ENCODE measurements around the gene TDRD12.

DNA sequence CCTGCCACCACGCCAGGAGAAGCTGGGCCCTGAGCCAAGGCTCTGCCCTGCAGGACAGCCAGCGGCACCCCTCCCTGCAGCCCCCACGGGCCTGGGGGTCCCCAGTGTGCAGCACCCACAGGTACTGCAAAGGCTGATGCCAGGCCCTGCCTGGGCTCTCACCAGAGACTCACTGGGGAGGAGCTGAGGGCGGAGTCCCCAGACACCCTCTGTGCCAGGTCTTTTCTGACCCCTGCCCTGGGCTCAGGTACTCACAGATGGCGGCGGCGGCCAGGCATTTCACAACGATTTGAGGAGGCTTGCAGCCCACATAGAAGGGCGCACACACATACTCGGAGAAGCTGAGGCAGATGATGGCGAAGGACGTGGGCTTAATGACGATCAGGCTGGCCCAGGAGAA is 144.3 kb downstream of the TDRD12 start:
- TF ChIP-seq CTCF (IDR thresholded peaks at IDR 0.05) = no peak
- no peak for TF ChIP-seq NR2C2 (CRISPR knock-in tag; IDR thresholded peaks at IDR 0.05)
- TF ChIP-seq NFATC4 (CRISPR knock-in tag; IDR thresholded peaks at IDR 0.05) = no peak
- TF ChIP-seq, protein P1, sequence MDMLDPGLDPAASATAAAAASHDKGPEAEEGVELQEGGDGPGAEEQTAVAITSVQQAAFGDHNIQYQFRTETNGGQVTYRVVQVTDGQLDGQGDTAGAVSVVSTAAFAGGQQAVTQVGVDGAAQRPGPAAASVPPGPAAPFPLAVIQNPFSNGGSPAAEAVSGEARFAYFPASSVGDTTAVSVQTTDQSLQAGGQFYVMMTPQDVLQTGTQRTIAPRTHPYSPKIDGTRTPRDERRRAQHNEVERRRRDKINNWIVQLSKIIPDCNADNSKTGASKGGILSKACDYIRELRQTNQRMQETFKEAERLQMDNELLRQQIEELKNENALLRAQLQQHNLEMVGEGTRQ (CRISPR knock-in tag; IDR thresholded peaks at IDR 0.05) = no peak
- TF ChIP-seq MAX (CRISPR knock-in tag; IDR thresholded peaks at IDR 0.05) = no peak
- no peak for TF ChIP-seq SP1 (CRISPR knock-in tag; conservative IDR thresholded peaks at IDR 0.05)
- TF ChIP-seq NR3C1 (CRISPR knock-in tag; conservative IDR thresholded peaks at IDR 0.05; ENCODE audit: low read depth) = no peak
- no peak for TF ChIP-seq TEAD4 (CRISPR knock-in tag; IDR thresholded peaks at IDR 0.05)
- TF ChIP-seq ATF2 (CRISPR knock-in tag; IDR thresholded peaks at IDR 0.05; ENCODE audit: borderline replicate concordance, low read depth) = no peak
- TF ChIP-seq, protein P2, sequence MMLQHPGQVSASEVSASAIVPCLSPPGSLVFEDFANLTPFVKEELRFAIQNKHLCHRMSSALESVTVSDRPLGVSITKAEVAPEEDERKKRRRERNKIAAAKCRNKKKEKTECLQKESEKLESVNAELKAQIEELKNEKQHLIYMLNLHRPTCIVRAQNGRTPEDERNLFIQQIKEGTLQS (CRISPR knock-in tag; conservative IDR thresholded peaks at IDR 0.05) = no peak
- TF ChIP-seq, protein P3, sequence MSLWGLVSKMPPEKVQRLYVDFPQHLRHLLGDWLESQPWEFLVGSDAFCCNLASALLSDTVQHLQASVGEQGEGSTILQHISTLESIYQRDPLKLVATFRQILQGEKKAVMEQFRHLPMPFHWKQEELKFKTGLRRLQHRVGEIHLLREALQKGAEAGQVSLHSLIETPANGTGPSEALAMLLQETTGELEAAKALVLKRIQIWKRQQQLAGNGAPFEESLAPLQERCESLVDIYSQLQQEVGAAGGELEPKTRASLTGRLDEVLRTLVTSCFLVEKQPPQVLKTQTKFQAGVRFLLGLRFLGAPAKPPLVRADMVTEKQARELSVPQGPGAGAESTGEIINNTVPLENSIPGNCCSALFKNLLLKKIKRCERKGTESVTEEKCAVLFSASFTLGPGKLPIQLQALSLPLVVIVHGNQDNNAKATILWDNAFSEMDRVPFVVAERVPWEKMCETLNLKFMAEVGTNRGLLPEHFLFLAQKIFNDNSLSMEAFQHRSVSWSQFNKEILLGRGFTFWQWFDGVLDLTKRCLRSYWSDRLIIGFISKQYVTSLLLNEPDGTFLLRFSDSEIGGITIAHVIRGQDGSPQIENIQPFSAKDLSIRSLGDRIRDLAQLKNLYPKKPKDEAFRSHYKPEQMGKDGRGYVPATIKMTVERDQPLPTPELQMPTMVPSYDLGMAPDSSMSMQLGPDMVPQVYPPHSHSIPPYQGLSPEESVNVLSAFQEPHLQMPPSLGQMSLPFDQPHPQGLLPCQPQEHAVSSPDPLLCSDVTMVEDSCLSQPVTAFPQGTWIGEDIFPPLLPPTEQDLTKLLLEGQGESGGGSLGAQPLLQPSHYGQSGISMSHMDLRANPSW (CRISPR knock-in tag; conservative IDR thresholded peaks at IDR 0.05; ENCODE audit: low read depth) = no peak
- TF ChIP-seq FOXP4 (CRISPR knock-in tag; IDR thresholded peaks at IDR 0.05) = no peak
- TF ChIP-seq, protein P4, sequence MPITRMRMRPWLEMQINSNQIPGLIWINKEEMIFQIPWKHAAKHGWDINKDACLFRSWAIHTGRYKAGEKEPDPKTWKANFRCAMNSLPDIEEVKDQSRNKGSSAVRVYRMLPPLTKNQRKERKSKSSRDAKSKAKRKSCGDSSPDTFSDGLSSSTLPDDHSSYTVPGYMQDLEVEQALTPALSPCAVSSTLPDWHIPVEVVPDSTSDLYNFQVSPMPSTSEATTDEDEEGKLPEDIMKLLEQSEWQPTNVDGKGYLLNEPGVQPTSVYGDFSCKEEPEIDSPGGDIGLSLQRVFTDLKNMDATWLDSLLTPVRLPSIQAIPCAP (CRISPR knock-in tag; IDR thresholded peaks at IDR 0.05) = no peak
